IMR-90 (cell line): ENCODE measurements around the gene PEX26. TPM values are rescaled to one million over a fixed set of nuclear protein-coding genes. Genes with fewer than 3 reads are reported as not detected.

Experiments used
- ATAC-seq: fragments of 200-7000 bp; cut with Tn5 transposase; 2 replicates; pipeline ENCODE4 v1.9.1; 2020; ENCODE audit warnings: low read depth, mild to moderate bottlenecking, moderate library complexity
- BruUV-seq: library from RNA; stranded (reverse); fragments of 400-500 nt; replicated peaks from 2 replicates; lab custom pipeline; 2021; lab: Mats Ljungman, UMichigan
- CTCF ChIA-PET: fragments of 300-600 bp; formaldehyde crosslinking; extraction: SDS; loops from one replicate; lab custom pipeline; 2021; ENCODE audit warnings: antibody characterized with exemption; lab: Yijun Ruan, JAX
- POLR2A ChIA-PET: fragments of 300-600 bp; sonication (Branson Sonifier 250); formaldehyde crosslinking; loops from one replicate; lab custom pipeline; 2022; ENCODE audit warnings: antibody characterized with exemption; ENCODE audit not compliant: unreplicated experiment; lab: Charles Lee
- DNase-seq: peaks from one replicate; pipeline ENCODE4 v3.0.0; 2013
- H2AFZ ChIP-seq: replicated peaks from 2 replicates; pipeline ENCODE3; 2013; ENCODE audit warnings: low read length, mild to moderate bottlenecking; ENCODE audit not compliant: poor library complexity
- H2AK5ac ChIP-seq: 2 replicates; pipeline ENCODE4 v1.6.1; 2013; ENCODE audit warnings: low read depth, low read length, inconsistent platforms
- H2AK9ac ChIP-seq: replicated peaks from 2 replicates; pipeline ENCODE3; 2013; ENCODE audit warnings: mild to moderate bottlenecking, low read depth, low read length, moderate library complexity; ENCODE audit not compliant: poor library complexity
- H2BK120ac ChIP-seq: 2 replicates; pipeline ENCODE4 v1.6.1; 2013; ENCODE audit warnings: low read depth, low read length, inconsistent platforms
- H2BK15ac ChIP-seq: 3 replicates; pipeline ENCODE4 v1.6.1; 2013; ENCODE audit warnings: low read depth, low read length, inconsistent platforms
- H2BK20ac ChIP-seq: 2 replicates; pipeline ENCODE4 v1.6.1; 2013; ENCODE audit warnings: low read depth, mild to moderate bottlenecking, inconsistent platforms, low read length, moderate library complexity
- H2BK5ac ChIP-seq: 2 replicates; pipeline ENCODE4 v1.6.1; 2013; ENCODE audit warnings: mild to moderate bottlenecking, low read depth, low read length, inconsistent platforms; ENCODE audit not compliant: poor library complexity, severe bottlenecking
- H3K14ac ChIP-seq: replicated peaks from 2 replicates; pipeline ENCODE4 v1.6.1; 2013; ENCODE audit warnings: low read depth, low read length, inconsistent platforms
- H3K18ac ChIP-seq: 2 replicates; pipeline ENCODE4 v1.6.1; 2013; ENCODE audit warnings: low read depth, low read length, control low read depth
- H3K23ac ChIP-seq: 2 replicates; pipeline ENCODE4 v1.6.1; 2013; ENCODE audit warnings: low read depth, low read length, inconsistent platforms
- H3K27ac ChIP-seq: 2 replicates; pipeline ENCODE4 v1.5.1; 2013; ENCODE audit warnings: mild to moderate bottlenecking, control low read depth, low read length; ENCODE audit not compliant: insufficient read depth
- H3K27me3 ChIP-seq: 2 replicates; pipeline ENCODE4 v1.6.1; 2013; ENCODE audit warnings: low read length; ENCODE audit not compliant: control insufficient read depth, insufficient read depth
- H3K36me3 ChIP-seq: 2 replicates; pipeline ENCODE4 v1.6.1; 2013; ENCODE audit warnings: low read length, mixed read lengths; ENCODE audit not compliant: control insufficient read depth, insufficient read depth
- H3K4ac ChIP-seq: 2 replicates; pipeline ENCODE4 v1.6.1; 2013; ENCODE audit warnings: low read depth, low read length, inconsistent platforms
- H3K4me1 ChIP-seq: 2 replicates; pipeline ENCODE4 v1.6.1; 2013; ENCODE audit warnings: low read length, mixed read lengths; ENCODE audit not compliant: control insufficient read depth, insufficient read depth
- H3K4me2 ChIP-seq: 2 replicates; pipeline ENCODE4 v1.6.1; 2013; ENCODE audit warnings: low read depth, mild to moderate bottlenecking, control low read depth, low read length, moderate library complexity
- H3K4me3 ChIP-seq: 2 replicates; pipeline ENCODE4 v1.5.1; 2013; ENCODE audit warnings: low read depth, mild to moderate bottlenecking, control low read depth, low read length, moderate library complexity; ENCODE audit not compliant: insufficient read depth
- H3K56ac ChIP-seq: 2 replicates; pipeline ENCODE4 v1.6.1; 2013; ENCODE audit warnings: low read length, inconsistent platforms; ENCODE audit not compliant: insufficient read depth; ENCODE audit errors: extremely low read depth
- H3K79me1 ChIP-seq, 2 experiments: 2 replicates each; pipeline ENCODE4 v1.6.1; 2013; ENCODE audit warnings: low read length in 2 of 2, inconsistent platforms in 1 of 2, low read depth in 1 of 2
- H3K9ac ChIP-seq: 2 replicates; pipeline ENCODE4 v1.6.1; 2013; ENCODE audit warnings: low read depth, low read length, control low read depth
- H3K9me1 ChIP-seq: 2 replicates; pipeline ENCODE4 v1.6.1; 2013; ENCODE audit warnings: low read length, inconsistent platforms; ENCODE audit not compliant: insufficient read depth
- H3K9me3 ChIP-seq: 2 replicates; pipeline ENCODE4 v1.6.1; 2013; ENCODE audit warnings: low read length; ENCODE audit not compliant: control insufficient read depth, insufficient read depth
- H4K20me1 ChIP-seq: 2 replicates; pipeline ENCODE4 v1.6.1; 2013; ENCODE audit warnings: low read length, inconsistent platforms; ENCODE audit not compliant: insufficient read depth
- H4K5ac ChIP-seq: 2 replicates; pipeline ENCODE4 v1.6.1; 2013; ENCODE audit warnings: mild to moderate bottlenecking, low read depth, low read length, control low read depth
- H4K8ac ChIP-seq, 2 experiments: 2 replicates each; pipeline ENCODE4 v1.6.1; 2013; ENCODE audit warnings: low read depth in 2 of 2, low read length in 2 of 2, control low read depth in 1 of 2, inconsistent platforms in 1 of 2
- H4K91ac ChIP-seq: 2 replicates; pipeline ENCODE4 v1.6.1; 2013; ENCODE audit warnings: low read depth, low read length, inconsistent platforms; ENCODE audit not compliant: insufficient read depth
- BHLHE40 ChIP-seq: fragments of 150-350 bp; IDR thresholded peaks from 2 replicates; pipeline ENCODE4 v1.6.1; 2016; ENCODE audit warnings: mild to moderate bottlenecking, low read depth, low read length
- CEBPB ChIP-seq: IDR thresholded peaks from 2 replicates; pipeline ENCODE4 v1.6.1; 2012; ENCODE audit warnings: low read depth, low read length, improper control_type of control experiment
- POLR2A ChIP-seq: IDR thresholded peaks from 2 replicates; pipeline ENCODE4 v1.6.1; 2012; ENCODE audit warnings: mild to moderate bottlenecking, low read depth, low read length
- WGBS, 2 experiments: methylation state at CpG; one replicate each; pipeline versions ENCODE4 v1.1.5 to v1.1.7; 2013; ENCODE audit warnings: missing lambda C conversion rate in 2 of 2; ENCODE audit not compliant: insufficient read length in 1 of 2; ENCODE audit errors: extremely low coverage in 2 of 2; 5-methylcytosine and 5-hydroxymethylcytosine counted together
- dilution Hi-C: fragments of 300-500 bp; cut with HindIII; formaldehyde crosslinking; loops from one replicate; pipeline ENCODE4 v1.14.3; 2018; ENCODE audit warnings: low sequenced_read_pairs; ENCODE audit not compliant: unreplicated experiment
- in situ Hi-C: fragments of 300-500 bp; cut with MboI; formaldehyde crosslinking; loops from 3 replicates; pipeline ENCODE4 v1.14.3; 2019; ENCODE audit warnings: low sequenced_read_pairs, inconsistent platforms, mixed read lengths
- intact Hi-C: fragments of 100-400 bp; cut with micrococcal nuclease; formaldehyde crosslinking; loops from 2 replicates; pipeline ENCODE4 v1.10.0; 2022
- polyA plus RNA-seq, 3 experiments: library from polyadenylated mRNA; depleted of rRNA; stranded (reverse); fragments of >200 nt; gene quantifications; 2 replicates each; pipeline ENCODE4 v1.2.3, GENCODE V29; 2012; ENCODE audit warnings: low replicate concordance in 1 of 3
- total RNA-seq: library from RNA; depleted of rRNA; stranded (reverse); fragments of >200 nt; gene quantifications from 2 replicates; pipeline ENCODE4 v1.2.3, GENCODE V29; 2012
- TF ChIP-seq, protein P1 (sequence below): fragments of 150-350 bp; IDR thresholded peaks from 2 replicates; pipeline ENCODE4 v1.6.1; 2017; ENCODE audit warnings: mild to moderate bottlenecking, antibody characterized with exemption, low read length, low read depth

The PEX26 gene
- total and polyA plus RNA-seq, 2 of the 4 experiments (the other 2 are of a cell fraction) = 12.2 to 18.5 TPM

GRCh38 chr22:18110194-18110953 is 32.6 kb downstream of the PEX26 start, which contains the start of gene TUBA8:
TSS of gene TUBA8 (plus strand) at chr22:18110809. CDS start at chr22:18110866, 57 bp downstream.
- CTCF ChIA-PET = no interaction called here
- Histone ChIP-seq H2BK5ac (no peak within 1 kb of the TSS), H3K36me3 (no peaks in the 10 kb centered on the region; the same call in 1 of the 2 replicates), H3K9ac (no peak within 1 kb of the TSS), H2BK15ac (no peak within 1 kb of the TSS), H3K14ac (no peak within 1 kb of the TSS), H2BK20ac (no peak within 1 kb of the TSS), H2AK9ac (peak within 1 kb of the TSS; percentile 65), H3K4me2 (peak within 1 kb of the TSS; percentile 58), H3K27ac (no peak within 1 kb of the TSS), H2AK5ac (no peak within 1 kb of the TSS), H3K4ac (no peak within 1 kb of the TSS), H2AFZ (peak within 1 kb of the TSS; percentile 71), H4K20me1 (no peaks in the 10 kb centered on the region), H3K4me3 (peak within 1 kb of the TSS; percentile 32), H3K79me1 (no peaks in the 10 kb centered on the region), H4K8ac (no peak within 1 kb of the TSS), H4K91ac (no peak within 1 kb of the TSS), H3K9me1 (no peaks in the 10 kb centered on the region), H3K4me1 (peaks cover 3% of the 10 kb centered on the region; the same call in 1 of the 2 replicates), H2BK120ac (no peak within 1 kb of the TSS), H3K27me3 (peaks cover 10% of the 10 kb centered on the region; the same call in 1 of the 2 replicates), H3K18ac (no peak within 1 kb of the TSS), H3K23ac (no peak within 1 kb of the TSS), H4K5ac (no peak within 1 kb of the TSS), H3K56ac (no peak within 1 kb of the TSS), H3K9me3 (peaks cover 2% of the 10 kb centered on the region; the same call in 1 of the 2 replicates)
- ATAC-seq = peak; percentile 84
- dilution Hi-C loops = no loop called here
- BruUV-seq = no TSS peak
- POLR2A ChIA-PET = no interaction called here
- 5% methylated on average over 55 of the region's 72 CpGs; no CpG with 5 or more reads in 1 of the 2 experiments for WGBS, 2 experiments
- TF ChIP-seq, protein P1, sequence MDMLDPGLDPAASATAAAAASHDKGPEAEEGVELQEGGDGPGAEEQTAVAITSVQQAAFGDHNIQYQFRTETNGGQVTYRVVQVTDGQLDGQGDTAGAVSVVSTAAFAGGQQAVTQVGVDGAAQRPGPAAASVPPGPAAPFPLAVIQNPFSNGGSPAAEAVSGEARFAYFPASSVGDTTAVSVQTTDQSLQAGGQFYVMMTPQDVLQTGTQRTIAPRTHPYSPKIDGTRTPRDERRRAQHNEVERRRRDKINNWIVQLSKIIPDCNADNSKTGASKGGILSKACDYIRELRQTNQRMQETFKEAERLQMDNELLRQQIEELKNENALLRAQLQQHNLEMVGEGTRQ = 0 out of 2 replicates have a peak, but pooled peaks have one; percentile 15
- peak; percentile 70 for TF ChIP-seq BHLHE40
- no peak for TF ChIP-seq POLR2A
- TF ChIP-seq CEBPB = no peak
- in situ Hi-C loops = no loop called here
- intact Hi-C loops = no loop called here
- DNase-seq = peak; percentile 16
